Panc1 (cell line): Measurements from ENCODE around the gene VPS18. TPM values are rescaled to one million over a fixed set of nuclear protein-coding genes. Genes with fewer than 3 reads are reported as not detected.

Source experiments
- ATAC-seq: fragments of 200-7000 bp; cut with Tn5 transposase; 2 replicates; pipeline ENCODE4 v1.9.1; 2020; ENCODE audit warnings: mild to moderate bottlenecking, moderate library complexity
- BruUV-seq: library from RNA; stranded (reverse); fragments of 400-500 nt; replicated peaks from 2 replicates; lab custom pipeline; 2021; lab: Mats Ljungman, UMichigan
- CTCF ChIA-PET: fragments of 300-600 bp; sonication (Branson Sonifier 250); formaldehyde crosslinking; loops from one replicate; lab custom pipeline; 2022; ENCODE audit warnings: antibody characterized with exemption; lab: Charles Lee
- POLR2A ChIA-PET: fragments of 300-600 bp; sonication (Branson Sonifier 250); formaldehyde crosslinking; loops from one replicate; lab custom pipeline; 2022; ENCODE audit warnings: antibody characterized with exemption; lab: Charles Lee
- DNase-seq: peaks from one replicate; pipeline ENCODE4 v3.0.0-alpha.2; 2010; ENCODE audit warnings: low read depth, low spot score
- H3K27ac ChIP-seq: 2 replicates; pipeline ENCODE4 v1.5.1; 2011; ENCODE audit warnings: mild to moderate bottlenecking, low read length, inconsistent platforms
- H3K27me3 ChIP-seq: fragments of 200-500 bp; sonication (Bioruptor generic); 2 replicates; pipeline ENCODE4 v1.6.0; 2014; ENCODE audit warnings: low read length, inconsistent platforms; ENCODE audit not compliant: control insufficient read depth, insufficient read depth
- H3K36me3 ChIP-seq: fragments of 200-500 bp; sonication (Bioruptor generic); 2 replicates; pipeline ENCODE4 v1.5.1; 2014; ENCODE audit warnings: inconsistent platforms, mild to moderate bottlenecking, low read length, moderate library complexity; ENCODE audit not compliant: control insufficient read depth, insufficient read depth
- H3K4me1 ChIP-seq: 2 replicates; pipeline ENCODE4 v1.5.1; 2011; ENCODE audit warnings: inconsistent platforms, mild to moderate bottlenecking, low read length, moderate library complexity; ENCODE audit not compliant: control insufficient read depth, insufficient read depth
- H3K4me3 ChIP-seq, 2 experiments: 2 replicates each; pipeline ENCODE4 v1.5.1; 2011 to 2012; ENCODE audit warnings: low read depth in 2 of 2, low read length in 2 of 2, mild to moderate bottlenecking in 2 of 2, inconsistent platforms in 1 of 2, moderate library complexity in 1 of 2
- H3K9me3 ChIP-seq: fragments of 200-500 bp; sonication (Bioruptor generic); 2 replicates; pipeline ENCODE4 v1.5.1; 2014; ENCODE audit warnings: low read depth, mild to moderate bottlenecking, inconsistent platforms, low read length, moderate library complexity; ENCODE audit not compliant: control insufficient read depth, insufficient read depth
- POLR2AphosphoS5 ChIP-seq: IDR thresholded peaks from 2 replicates; pipeline ENCODE4 v1.6.1; 2012; ENCODE audit warnings: mild to moderate bottlenecking, low read depth, low read length, moderate library complexity
- SIN3A ChIP-seq: IDR thresholded peaks from 2 replicates; pipeline ENCODE4 v1.6.1; 2012; ENCODE audit warnings: low read depth, mild to moderate bottlenecking, low read length, moderate library complexity, borderline replicate concordance; ENCODE audit not compliant: insufficient read depth
- TCF7L2 ChIP-seq: IDR thresholded peaks from 2 replicates; pipeline ENCODE4 v1.6.1; 2011; ENCODE audit warnings: mild to moderate bottlenecking, low read depth, low read length, inconsistent platforms
- in situ Hi-C: cut with HindIII; loops from 2 replicates; pipeline ENCODE4 v1.10.0; 2016; ENCODE audit warnings: low sequenced_read_pairs, low pct_unique_long_range_greater_than_20kb
- intact Hi-C: fragments of 100-400 bp; cut with micrococcal nuclease; formaldehyde crosslinking; loops from one replicate; pipeline ENCODE4 v1.10.0; 2022; ENCODE audit not compliant: unreplicated experiment
- total RNA-seq: library from RNA; stranded (reverse); gene quantifications from one replicate; pipeline ENCODE4 v1.2.1, GENCODE V29; 2021; ENCODE audit not compliant: unreplicated experiment
- TF ChIP-seq, protein P1 (sequence below): fragments of 450-650 bp; IDR thresholded peaks from 2 replicates; pipeline ENCODE4 v1.5.1; 2017; ENCODE audit warnings: mild to moderate bottlenecking
- TF ChIP-seq, protein P2 (sequence below), 2 experiments: IDR thresholded peaks; 2 replicates each; pipeline ENCODE4 v1.6.1; 2011 to 2012; ENCODE audit warnings: low read depth in 2 of 2, control low read depth in 1 of 2, low read length in 1 of 2, mild to moderate bottlenecking in 1 of 2, moderate library complexity in 1 of 2; ENCODE audit not compliant: insufficient read depth in 1 of 2

Gene VPS18
- total RNA-seq, 1 experiment from 2014 or later: 46.7 TPM

DNA sequence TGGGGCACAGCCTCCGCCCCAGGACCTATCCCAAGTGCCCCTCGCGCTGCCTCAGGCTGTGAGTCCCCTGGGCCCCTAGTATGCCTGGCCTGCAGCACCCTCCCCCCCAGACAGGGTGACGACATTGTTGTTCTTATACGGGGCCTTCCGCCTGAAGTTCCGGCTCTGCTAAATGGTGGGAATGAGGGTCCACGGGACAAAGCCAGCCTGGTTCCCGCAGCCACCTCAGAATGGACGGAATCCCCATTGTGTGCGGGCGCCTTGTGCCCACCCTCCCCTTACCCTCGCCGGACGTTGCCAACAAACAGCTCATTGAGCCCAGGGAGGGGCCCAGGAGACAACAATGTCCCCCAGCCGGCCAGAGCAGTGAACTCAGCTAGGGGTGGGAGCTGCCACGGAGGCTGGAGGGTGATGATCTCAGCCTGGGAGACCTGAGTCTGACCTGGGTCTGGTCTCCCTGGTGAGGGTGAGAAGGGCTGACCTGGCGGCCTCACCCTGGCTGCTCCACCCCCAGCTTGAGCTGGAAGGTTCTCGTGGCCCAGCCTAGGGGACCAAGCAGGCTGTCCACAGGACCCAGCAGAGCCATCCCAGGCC, 24.6 kb downstream of the VPS18 start:
- Histone ChIP-seq H3K9me3 (no peaks in the 10 kb centered on the region), H3K27ac (no peak overlapping the region), H3K27me3 (no peaks in the 10 kb centered on the region), H3K4me1 (no peaks in the 10 kb centered on the region), H3K36me3 (no peaks in the 10 kb centered on the region), H3K4me3 (no peak overlapping the region)
- DNase-seq: no peak
- intact Hi-C loops (no loop called here), in situ Hi-C loops (no loop called here)
- CTCF ChIA-PET: no interaction called here
- TF ChIP-seq SIN3A: no peak
- no peak for TF ChIP-seq POLR2AphosphoS5
- TF ChIP-seq, protein P1, sequence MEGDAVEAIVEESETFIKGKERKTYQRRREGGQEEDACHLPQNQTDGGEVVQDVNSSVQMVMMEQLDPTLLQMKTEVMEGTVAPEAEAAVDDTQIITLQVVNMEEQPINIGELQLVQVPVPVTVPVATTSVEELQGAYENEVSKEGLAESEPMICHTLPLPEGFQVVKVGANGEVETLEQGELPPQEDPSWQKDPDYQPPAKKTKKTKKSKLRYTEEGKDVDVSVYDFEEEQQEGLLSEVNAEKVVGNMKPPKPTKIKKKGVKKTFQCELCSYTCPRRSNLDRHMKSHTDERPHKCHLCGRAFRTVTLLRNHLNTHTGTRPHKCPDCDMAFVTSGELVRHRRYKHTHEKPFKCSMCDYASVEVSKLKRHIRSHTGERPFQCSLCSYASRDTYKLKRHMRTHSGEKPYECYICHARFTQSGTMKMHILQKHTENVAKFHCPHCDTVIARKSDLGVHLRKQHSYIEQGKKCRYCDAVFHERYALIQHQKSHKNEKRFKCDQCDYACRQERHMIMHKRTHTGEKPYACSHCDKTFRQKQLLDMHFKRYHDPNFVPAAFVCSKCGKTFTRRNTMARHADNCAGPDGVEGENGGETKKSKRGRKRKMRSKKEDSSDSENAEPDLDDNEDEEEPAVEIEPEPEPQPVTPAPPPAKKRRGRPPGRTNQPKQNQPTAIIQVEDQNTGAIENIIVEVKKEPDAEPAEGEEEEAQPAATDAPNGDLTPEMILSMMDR: no peak
- TF ChIP-seq, protein P2, sequence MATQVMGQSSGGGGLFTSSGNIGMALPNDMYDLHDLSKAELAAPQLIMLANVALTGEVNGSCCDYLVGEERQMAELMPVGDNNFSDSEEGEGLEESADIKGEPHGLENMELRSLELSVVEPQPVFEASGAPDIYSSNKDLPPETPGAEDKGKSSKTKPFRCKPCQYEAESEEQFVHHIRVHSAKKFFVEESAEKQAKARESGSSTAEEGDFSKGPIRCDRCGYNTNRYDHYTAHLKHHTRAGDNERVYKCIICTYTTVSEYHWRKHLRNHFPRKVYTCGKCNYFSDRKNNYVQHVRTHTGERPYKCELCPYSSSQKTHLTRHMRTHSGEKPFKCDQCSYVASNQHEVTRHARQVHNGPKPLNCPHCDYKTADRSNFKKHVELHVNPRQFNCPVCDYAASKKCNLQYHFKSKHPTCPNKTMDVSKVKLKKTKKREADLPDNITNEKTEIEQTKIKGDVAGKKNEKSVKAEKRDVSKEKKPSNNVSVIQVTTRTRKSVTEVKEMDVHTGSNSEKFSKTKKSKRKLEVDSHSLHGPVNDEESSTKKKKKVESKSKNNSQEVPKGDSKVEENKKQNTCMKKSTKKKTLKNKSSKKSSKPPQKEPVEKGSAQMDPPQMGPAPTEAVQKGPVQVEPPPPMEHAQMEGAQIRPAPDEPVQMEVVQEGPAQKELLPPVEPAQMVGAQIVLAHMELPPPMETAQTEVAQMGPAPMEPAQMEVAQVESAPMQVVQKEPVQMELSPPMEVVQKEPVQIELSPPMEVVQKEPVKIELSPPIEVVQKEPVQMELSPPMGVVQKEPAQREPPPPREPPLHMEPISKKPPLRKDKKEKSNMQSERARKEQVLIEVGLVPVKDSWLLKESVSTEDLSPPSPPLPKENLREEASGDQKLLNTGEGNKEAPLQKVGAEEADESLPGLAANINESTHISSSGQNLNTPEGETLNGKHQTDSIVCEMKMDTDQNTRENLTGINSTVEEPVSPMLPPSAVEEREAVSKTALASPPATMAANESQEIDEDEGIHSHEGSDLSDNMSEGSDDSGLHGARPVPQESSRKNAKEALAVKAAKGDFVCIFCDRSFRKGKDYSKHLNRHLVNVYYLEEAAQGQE (IDR thresholded peaks at IDR 0.05; ENCODE audit: insufficient read depth in 1 of 2, low read depth in 2 of 2, low read length in 1 of 2): no peak
- TF ChIP-seq TCF7L2: no peak
- BruUV-seq: no TSS peak
- POLR2A ChIA-PET: no interaction called here
- no peak for ATAC-seq

DNA sequence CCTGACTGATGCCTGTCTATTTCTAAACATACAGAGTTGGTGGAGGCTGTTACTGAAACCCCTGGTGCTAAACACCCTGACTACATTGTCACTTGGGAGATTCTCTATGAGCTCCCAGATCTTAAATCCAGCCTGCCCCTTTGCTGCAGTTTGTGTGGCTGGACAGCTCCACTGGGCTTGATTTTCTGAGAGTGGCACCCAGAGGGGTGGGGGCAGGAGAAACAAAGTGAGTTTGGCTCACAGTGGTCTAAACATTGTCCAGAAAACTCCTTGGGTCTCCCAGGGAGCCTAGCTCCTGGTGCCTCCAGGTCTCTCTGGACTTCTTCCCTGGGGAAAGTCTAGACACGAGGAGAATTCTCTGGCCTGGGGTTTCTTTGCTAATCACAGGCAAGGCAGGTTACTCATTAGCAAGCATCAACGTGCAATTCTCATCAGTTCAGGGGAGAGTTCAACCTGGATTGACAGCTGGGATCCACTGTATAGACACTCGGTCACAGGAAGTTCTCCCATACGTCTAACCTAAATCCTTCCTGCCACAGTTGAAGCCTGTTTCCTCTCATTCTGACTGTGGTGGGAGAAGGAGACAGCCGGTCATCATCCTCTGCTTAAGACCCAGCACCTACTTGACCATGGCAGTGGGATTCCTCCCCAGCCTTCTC, 27.8 kb downstream of the VPS18 start:
- no peaks in the 10 kb centered on the region for H3K27me3 ChIP-seq
- H3K27ac ChIP-seq: no peak overlapping the region
- H3K4me3 ChIP-seq: no peak overlapping the region
- BruUV-seq: no TSS peak
- H3K9me3 ChIP-seq: no peaks in the 10 kb centered on the region
- no peak for TF ChIP-seq POLR2AphosphoS5
- TF ChIP-seq, protein P1: no peak
- TF ChIP-seq, protein P2 (IDR thresholded peaks at IDR 0.05; ENCODE audit: insufficient read depth in 1 of 2, low read depth in 2 of 2, low read length in 1 of 2): peak in 1 of 2 experiments; percentile 33; a peak in 1 of 4 replicates
- no peak for TF ChIP-seq TCF7L2
- ATAC-seq: no peak
- DNase-seq: no peak
- intact Hi-C loops (no loop called here), in situ Hi-C loops (no loop called here)
- H3K4me1 ChIP-seq: no peaks in the 10 kb centered on the region
- H3K36me3 ChIP-seq: no peaks in the 10 kb centered on the region
- ChIA-PET POLR2A (no interaction called here), CTCF (no interaction called here)
